Colon (tissue), 2 donors: ENCODE results near the gene ARFRP1.

Experiments
- FAIRE-seq: peaks from 2 replicates; lab custom pipeline; 2012; peaks lifted over from hg19 to GRCh38; lab: Jason Lieb, UNC
- donor health status: control.
- donor health status: control.

Gene ARFRP1

DNA sequence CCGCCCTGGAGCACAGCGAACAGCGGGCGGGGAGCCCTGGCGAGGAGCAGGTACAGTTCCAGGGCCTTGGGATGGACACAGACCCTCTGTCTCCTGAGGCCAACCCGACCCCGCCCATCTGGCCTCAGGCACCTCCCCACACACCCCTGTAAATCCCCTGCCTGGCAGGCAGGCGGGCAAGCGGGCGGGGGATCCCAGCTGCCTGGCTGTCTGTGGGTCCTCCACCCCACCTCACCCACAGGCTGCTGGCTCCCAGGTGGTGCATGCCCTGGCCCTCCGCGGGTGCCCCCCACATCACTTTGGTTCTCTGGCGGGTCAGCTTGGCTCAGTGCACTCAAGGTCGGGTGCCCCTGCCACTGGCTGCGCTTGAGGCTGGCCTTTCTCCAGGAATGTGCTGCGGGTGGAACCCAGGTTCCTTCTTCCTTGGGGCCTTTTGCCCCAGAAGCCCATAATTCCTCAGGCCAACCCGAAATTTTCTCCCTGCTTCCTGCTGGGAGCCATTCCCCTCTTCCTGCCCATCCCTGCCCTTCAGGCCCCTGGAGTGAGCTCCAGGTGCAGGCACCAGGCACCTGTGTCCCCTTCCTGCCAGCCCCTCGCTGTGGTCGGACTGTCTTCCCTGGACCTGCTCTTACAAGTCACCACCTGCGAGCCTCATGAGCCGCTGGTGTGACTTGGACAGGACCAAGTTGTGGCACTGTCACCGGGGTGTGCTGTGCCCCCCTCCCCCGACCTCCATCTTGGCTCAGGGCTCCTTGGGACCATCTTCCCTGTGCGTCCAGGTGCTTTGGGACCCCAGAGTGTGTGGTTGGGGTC lies 16.7 kb downstream of the ARFRP1 start:
- no peak for FAIRE-seq

DNA sequence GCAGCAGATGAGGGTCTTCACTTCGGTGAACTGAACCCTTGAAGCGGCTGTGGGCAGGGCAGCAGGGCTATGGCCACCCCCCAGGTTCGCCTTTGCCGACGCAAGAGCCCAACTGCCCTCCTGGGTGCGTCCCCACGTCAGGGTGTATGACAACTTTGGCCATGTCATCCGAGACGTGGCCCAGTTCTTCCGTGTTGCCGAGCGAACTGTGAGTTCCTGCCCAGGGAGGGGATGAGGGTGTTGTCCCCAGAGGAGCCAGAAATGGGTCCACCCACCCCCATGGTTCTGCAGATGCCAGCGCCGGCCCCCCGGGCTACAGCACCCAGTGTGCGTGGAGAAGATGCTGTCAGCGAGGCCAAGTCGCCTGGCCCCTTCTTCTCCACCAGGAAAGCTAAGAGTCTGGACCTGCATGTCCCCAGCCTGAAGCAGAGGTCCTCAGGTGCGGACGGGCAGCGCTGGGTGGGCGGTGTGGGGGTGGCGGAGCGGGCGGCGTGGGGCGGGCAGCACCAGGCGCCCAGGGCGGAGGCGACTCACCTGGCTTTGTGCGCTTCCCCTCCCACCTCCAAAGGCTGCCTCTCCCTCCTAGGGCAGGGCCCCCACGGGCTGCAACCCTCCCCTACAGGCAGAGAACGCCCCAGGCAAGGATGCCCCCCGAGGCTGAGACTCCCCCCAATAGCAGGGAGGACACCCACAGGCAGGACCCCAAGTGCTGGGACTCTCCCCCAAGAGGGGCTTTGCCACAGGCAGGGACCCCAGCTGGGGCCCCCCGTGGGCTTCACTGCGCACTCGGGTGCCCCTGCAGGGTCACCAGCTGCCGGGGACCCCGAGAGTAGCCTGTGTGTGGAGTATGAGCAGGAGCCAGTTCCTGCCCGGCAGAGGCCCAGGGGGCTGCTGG lies 17.5 kb downstream of the ARFRP1 start:
- no peak for FAIRE-seq

DNA sequence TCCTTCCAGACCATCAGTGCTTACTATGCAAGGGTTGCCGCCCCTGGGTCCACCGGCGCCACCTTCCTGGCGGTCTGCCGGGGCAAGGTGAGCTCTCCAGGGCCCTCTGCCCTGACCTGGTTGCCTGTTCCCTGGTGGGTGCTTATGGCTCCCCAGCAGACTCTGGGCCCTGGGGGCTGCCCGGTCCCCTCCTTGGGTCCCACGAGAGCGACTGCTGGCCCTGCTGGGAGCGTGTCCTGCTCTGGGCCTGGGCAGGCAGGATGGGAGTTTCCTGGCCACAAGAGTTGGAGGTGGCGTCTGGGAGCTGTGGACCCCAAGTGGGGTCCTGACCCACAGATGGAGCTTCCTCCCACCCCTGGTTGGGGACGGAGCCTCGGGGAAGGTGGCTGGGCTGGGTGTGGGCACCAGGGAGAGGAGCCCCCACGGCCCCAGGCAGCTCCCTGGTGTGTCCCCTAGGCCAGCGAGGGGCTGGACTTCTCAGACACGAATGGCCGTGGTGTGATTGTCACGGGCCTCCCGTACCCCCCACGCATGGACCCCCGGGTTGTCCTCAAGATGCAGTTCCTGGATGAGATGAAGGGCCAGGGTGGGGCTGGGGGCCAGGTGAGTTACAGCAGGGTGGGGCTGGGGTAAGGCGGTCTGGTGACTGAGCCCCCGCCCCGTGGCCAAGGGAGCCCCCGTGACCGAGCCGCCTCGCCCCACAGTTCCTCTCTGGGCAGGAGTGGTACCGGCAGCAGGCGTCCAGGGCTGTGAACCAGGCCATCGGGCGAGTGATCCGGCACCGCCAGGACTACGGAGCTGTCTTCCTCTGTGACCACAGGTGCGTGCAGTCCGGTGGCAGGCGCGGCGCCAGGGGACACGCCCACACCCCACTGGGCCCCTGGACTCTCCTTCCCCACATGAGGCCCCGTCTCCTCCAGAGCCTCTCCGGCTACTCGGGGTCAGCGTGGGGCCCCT lies 18.5 kb downstream of the ARFRP1 start:
- no peak for FAIRE-seq

DNA sequence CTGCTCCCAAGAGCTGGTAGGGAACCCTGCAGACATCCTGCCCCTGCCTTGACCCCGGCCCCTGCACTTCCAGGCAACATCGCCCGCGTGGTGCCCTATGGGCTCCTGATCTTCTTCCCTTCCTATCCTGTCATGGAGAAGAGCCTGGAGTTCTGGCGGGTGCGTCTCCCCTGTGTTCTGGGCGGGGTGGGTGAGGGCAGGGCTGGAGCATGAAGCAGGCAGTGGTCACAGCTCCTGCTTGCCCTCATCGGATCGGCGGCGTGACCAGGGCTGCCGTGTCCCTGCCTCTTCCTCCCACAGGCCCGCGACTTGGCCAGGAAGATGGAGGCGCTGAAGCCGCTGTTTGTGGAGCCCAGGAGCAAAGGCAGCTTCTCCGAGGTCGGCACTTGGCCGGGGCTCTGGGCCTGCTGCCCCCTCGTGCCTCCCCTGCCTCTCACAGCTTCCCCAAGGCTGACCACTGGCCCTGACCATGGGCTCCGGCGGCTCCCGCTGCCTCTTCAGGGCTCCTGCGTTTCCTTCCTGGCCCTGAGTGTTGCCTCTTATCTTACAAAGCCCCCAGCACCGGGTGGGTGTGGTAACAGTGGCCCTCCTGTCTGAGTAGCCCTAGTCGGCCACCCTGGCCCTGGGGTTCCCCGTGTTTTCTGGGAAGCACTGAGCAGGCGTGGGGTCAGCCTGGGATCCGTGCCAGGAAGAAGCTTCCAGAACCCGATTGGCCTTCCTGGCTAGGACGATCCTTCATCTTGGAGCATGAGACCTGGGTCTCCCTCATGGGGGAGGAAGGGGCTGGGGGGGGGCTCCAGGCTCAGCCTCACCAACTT lies 19.3 kb downstream of the ARFRP1 start:
- FAIRE-seq, result no peak

DNA sequence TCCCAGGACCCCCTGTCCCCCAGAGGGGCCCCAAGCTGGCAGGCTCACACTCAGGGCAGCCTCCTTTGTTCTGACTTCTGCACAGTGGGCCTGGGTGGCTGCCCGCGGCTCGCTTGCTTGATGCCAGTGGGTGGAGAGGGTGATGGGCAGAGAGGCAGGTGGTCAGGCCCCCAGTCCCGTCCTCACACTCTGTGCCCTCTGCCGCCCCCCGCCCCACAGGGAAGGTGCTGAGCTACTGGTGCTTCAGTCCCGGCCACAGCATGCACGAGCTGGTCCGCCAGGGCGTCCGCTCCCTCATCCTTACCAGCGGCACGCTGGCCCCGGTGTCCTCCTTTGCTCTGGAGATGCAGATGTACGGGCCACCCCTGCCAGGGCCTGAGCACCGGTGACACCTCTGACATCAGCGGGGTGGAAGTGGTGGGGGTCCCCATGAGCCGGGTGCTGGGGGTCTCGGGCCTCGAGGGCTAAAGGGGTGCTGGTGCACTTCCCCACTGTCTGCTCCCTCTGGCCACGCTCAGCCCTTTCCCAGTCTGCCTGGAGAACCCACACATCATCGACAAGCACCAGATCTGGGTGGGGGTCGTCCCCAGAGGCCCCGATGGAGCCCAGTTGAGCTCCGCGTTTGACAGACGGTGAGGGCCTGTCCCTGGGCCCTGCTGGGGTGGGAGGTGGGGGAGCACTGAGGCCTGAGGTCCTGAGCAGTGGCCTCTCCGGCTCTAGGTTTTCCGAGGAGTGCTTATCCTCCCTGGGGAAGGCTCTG lies 20.2 kb downstream of the ARFRP1 start:
- no peak for FAIRE-seq

DNA sequence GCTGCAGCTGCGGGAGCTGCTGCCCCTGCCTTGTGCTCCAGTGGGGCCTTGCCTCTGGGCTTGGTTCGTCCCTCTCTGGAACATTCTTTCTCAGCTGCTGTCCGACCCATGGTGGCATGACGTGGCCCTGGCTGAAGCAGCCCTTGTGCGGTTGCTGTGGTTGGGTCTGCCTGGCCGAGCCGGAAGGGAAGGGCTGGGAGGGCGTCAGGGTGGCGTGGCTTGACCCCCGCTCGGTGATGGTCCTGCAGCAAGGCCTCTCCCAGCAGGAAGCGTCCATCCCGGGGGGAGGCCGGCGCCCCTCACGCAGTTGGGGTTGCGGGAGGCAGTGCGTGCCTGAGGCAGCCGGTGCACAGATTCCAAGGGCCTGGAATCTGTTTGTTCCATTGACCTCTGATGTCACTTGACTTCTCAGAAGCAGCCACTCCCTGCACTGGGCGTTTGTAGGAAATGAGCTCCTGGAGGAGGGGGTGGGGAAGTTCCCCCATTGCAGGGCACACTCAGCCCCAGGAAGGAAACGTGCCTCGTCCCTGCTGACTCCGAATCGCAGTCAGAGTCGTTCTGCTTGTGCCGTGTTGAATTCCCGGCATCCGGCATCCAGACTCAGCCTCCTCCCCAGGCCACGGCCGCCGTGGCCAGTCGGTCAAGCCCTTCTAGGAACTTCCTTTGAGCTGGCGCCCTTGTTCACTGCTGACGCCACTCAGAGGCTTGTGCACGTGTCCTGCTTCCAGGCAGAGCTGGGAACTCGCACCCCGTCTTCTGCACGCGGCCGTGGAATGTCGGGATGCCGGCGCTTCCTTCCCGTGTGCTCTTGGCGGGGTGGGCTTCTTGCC lies 21.1 kb downstream of the ARFRP1 start:
- no peak for FAIRE-seq

DNA sequence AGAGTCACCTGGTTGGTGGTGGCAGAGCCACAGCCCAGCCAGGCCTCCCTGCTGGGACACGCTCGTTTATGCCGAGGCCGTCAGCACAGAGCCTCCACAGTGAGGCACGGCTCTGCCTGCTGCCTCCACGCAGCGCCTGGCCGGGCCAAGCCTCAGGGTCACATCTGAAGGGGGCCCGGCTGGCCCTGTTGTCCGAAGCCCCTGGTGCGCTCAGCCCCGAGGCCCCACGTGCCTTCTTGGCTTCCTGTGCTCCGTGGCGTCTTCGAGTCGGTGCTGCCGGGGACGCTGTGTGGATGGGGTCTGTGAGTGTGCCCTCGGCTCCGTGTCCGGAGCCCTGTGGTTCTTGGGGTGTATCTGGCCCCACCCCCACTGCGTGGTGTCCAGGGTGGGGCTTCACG lies 21.7 kb downstream of the ARFRP1 start:
- no peak for FAIRE-seq

DNA sequence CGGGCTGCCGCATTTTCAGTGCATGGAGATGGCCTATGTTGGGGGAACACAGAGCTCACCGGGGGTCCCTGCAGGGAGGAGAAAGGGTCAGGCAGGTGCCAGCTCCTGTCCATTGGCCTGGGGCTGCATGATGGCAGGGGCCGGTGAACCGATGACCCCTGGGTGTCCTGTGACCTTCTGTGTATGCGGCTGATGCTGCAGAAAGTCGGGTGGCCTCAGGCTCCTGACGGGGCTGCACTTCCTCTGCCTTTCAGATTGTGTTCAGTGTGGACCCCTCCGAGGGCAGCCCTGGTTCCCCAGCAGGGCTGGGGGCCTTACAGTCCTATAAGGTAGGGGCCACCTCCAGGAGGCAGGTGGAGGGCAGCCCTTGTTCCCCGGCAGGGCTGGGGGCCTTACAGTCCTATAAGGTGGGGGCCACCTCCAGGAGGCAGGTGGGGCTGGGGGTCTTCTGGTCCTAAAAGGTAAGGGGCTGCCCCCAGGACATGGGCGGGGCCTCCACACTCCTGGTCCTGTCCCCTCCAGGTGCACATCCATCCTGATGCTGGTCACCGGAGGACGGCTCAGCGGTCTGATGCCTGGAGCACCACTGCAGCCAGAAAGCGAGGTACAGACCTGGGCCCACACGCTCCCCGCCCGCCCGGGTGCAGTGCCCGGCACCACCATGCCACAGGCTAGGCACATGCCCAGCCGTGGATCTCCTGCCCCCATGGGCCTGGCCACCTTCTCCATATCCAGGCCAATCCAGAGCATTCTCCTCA lies 22.3 kb downstream of the ARFRP1 start:
- FAIRE-seq, result no peak

DNA sequence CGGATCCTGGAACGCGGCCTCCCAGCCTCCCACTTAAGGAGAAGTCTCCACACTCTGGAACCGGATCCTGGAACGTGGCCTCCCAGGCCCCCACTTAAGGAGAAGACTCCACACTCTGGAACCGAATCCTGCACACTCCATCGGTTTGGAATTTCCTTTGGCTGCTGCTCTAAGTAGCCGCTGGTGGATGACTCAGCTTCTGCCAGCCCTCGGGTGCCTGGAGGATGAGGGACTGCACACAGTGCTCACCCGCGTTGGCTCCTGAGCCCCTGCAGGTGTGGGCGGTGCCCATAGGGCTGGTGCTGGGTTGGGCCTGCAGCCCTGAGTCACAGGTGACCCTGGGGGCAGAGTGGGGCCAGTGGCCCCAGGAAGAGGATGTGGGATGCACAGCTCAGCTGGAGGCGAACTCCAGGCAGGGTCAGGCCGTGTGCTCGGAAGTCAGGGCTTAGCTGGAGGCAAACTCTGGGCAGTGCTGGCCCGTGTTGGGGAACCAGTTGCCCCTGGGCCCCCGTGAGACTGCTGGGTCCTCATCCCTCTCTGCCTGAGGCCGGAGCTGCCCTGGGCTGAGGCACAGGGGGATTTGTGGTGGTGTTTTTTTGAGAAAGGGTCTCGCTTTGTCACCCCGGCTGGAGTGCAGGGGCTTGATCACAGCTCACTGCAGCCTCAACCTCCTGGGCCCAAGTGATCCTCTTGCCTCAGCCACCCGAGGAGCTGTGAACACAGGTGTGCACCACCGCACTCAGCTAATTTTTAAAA lies 25.2 kb downstream of the ARFRP1 start:
- FAIRE-seq, result no peak

DNA sequence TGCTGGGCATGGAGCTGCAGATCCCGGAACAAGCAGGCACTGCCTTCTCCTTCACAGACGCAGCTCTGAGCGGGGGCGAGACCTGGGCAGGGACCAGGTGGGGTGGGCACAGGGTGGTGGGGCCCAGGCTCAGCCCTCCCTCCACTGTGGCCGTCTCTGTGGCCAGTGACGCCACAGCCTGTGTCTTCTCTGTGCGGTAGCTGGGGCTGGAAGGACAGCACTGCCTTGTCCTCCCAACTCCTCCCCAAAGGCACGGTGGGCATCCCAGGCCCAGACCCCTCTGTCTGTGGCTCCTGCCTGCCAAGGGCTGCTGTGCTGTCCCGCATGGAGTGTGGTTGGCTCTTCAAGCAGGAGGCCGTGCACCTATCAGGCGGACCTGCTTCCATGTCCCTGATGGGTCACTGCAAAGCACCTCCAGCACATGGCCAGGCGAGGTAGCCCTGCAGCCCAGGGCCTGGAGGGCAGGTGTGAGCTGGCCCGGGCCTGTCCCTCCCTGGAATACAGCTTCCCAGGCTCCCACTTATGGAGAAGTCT lies 26.1 kb downstream of the ARFRP1 start:
- FAIRE-seq, result no peak

DNA sequence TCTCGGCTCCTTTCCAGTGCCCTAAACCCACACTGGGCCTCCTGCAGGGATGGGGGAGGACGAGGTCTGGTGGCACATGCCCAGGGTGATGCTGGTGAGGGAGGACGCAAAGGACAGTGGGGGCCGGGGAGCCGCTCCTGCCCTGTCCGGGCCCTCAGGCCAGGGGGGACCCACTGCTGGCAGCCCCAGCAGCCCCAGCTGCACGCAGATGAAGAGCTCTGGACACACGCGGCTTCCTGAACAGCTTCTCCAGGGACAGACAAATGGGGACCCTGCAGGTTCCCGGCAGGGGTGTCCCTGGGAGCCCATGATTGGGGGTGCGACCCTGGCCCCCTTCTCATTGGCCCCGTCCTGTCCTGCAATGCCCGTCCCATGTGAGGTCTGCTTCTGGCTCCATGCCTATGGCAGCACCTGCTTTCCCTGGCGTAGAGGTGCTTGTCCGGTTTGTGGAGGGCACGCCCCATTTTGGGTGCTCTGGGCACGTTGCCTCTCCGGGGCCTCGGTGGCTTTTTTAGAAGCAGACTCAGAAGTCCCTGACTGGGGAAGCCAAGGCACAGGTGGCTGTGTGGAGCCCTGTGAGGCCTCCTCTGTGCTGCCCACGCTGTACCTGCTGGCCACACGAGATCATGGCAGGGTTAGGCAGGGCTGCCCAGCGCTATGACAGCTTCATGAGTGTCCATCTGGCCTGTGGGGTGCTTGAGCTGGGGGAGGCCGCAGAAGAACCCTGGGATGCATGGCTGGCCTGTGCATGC lies 26.7 kb downstream of the ARFRP1 start:
- FAIRE-seq, result no peak

DNA sequence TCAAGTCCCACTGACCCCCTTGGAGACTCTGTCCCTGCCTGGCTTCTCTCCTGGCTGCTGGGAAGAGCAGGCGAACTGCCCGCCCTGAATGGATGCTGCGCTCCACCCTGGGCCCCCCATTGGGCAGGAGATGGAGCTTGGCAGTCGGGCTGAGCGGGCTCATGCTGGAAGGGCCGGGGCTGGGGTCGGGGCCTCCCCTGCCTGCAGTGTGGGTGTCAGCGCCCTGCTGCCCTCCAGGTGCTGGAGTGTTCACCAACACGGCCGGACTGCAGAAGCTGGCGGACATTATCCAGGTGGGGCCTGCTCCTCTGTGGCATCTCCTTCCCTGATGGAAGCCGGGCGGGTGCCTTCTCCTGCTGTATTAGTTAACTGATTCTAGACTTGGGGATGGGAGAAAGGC lies 27.3 kb downstream of the ARFRP1 start:
- no peak for FAIRE-seq

DNA sequence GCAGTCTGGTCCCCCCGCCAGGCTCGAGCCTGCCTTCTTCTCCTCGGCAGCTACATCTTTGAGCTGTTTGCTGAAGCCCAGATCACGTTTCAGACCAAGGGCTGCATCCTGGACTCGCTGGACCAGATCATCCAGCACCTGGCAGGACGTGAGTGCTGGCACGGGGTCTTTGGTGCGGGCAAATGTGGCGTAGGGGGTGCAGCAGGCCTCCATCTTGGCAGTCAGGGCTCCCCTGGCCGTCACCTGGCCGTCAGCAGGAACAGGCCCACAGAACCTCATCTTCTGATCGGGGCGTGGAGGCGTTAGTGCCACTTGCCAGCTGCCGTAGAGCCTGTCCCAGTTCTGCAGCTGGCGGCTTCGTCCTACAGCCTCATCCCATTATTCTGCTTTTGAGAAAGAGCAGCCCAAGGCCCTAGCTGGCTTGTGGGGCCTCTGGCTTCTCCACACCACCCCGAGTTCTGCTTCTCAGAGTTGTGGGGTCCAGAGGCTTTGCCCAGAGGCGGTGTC lies 27.9 kb downstream of the ARFRP1 start:
- FAIRE-seq, result no peak

DNA sequence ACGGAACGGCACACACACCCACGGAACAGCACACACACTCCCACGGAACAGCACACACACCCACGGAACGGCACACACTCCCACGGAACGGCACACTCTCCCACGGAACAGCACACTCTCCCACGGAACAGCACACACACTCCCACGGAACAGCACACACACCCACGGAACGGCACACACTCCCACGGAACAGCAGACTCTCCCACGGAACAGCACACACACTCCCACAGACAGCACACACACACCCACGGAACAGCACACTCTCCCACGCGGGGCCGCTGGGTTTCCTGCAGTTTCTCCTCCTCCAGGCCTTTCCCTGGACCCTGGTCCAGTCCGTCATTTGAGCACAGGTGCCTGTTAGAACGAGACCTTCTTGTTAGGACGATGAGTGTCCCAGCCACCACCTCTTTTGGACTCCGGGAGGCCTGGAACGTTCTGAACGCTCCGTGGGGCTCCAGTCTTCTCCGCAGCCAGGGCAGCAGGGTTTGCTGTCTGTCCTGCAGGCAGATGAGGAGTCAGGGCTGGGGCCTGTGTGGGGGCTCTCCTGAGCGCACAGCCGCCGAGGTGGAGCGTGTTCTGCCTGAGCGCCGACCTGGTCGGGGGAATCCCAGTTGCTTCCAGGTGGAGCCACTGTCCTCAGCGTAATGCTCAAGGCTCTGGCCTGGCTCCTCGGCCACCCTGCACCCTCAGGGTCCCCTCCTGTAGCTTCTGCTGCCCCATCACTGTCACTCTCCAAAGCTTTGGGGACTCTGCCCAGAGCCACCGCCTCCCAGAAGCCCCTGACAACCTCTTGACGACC lies 28.9 kb downstream of the ARFRP1 start:
- FAIRE-seq, result no peak

DNA sequence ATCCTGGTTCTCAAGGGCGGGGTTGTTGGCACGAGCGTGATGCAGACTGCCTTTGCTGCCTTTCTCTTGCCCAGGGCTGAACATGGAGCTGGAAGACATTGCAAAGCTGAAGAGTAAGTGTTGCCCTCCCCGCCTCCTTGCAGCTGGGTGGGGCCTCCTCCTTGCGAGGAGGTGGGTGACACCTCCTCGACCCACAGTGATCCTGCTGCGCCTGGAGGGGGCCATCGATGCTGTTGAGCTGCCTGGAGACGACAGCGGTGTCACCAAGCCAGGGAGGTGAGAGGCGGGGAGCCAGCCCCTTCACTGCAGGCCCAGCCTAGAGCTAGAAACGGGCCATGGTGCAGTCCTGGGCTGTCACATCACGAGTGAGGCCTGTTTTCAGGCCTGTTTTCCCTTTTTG lies 29.7 kb downstream of the ARFRP1 start:
- no peak for FAIRE-seq
